SK-N-MC (cell line): ENCODE measurements around the gene NT5C3B.
A peak's percentile ranks its signal among the peaks of the same experiment; 100 is the strongest.

ENCODE experiments used
- DNase-seq: peaks from one replicate; pipeline ENCODE4 v3.0.0-alpha.2; 2011; ENCODE audit warnings: low read depth, low spot score
- H3K27ac ChIP-seq: fragments of 200-600 bp; sonication (generic); 2 replicates; pipeline ENCODE4 v1.5.1; 2016; ENCODE audit warnings: mixed run types
- H3K36me3 ChIP-seq: fragments of 200-600 bp; sonication (generic); 2 replicates; pipeline ENCODE4 v1.6.1; 2017; ENCODE audit warnings: antibody characterized with exemption, low read length, mixed read lengths; ENCODE audit not compliant: insufficient read depth
- H3K4me3 ChIP-seq: fragments of 200-600 bp; sonication (generic); 2 replicates; pipeline ENCODE4 v1.5.1; 2016
- H3K9ac ChIP-seq: fragments of 200-600 bp; sonication (generic); 2 replicates; pipeline ENCODE4 v1.8.0; 2017; ENCODE audit warnings: mixed run types, mixed read lengths; ENCODE audit not compliant: insufficient read length
- H3K9me3 ChIP-seq: fragments of 200-600 bp; sonication (generic); 2 replicates; pipeline ENCODE4 v1.6.1; 2017; ENCODE audit warnings: low read depth, mild to moderate bottlenecking, antibody characterized with exemption, low read length, moderate library complexity, mixed read lengths
- EZH2 ChIP-seq: fragments of 200-600 bp; sonication (generic); IDR thresholded peaks from one replicate; pipeline ENCODE4 v1.6.1; 2017; ENCODE audit warnings: antibody characterized with exemption
- FOXP2 ChIP-seq: optimal IDR thresholded peaks from 2 replicates; pipeline ENCODE3; 2011; ENCODE audit warnings: mild to moderate bottlenecking, moderate library complexity; ENCODE audit not compliant: insufficient read depth; ENCODE audit errors: extremely low read length, control extremely low read depth
- POLR2AphosphoS5 ChIP-seq: IDR thresholded peaks from 2 replicates; pipeline ENCODE4 v1.6.1; 2012; ENCODE audit warnings: mild to moderate bottlenecking, low read depth, low read length, borderline replicate concordance

Gene NT5C3B

GRCh38 chr17:41803049-41804020 lies 32.7 kb downstream of the NT5C3B start:
- no peaks in the 10 kb centered on the region for H3K9me3 ChIP-seq
- DNase-seq = no peak
- H3K27ac ChIP-seq = no peak overlapping the region
- H3K4me3 ChIP-seq = no peak overlapping the region
- no peaks in the 10 kb centered on the region for H3K36me3 ChIP-seq
- TF ChIP-seq FOXP2 (no peak), EZH2 (no peak), POLR2AphosphoS5 (no peak)
- H3K9ac ChIP-seq = no peak overlapping the region

GRCh38 chr17:41801374-41802271 lies 34.4 kb downstream of the NT5C3B start:
- no peaks in the 10 kb centered on the region for H3K9me3 ChIP-seq
- no peak overlapping the region for H3K4me3 ChIP-seq
- H3K27ac ChIP-seq = no peak overlapping the region
- H3K36me3 ChIP-seq = no peaks in the 10 kb centered on the region
- no peak overlapping the region for H3K9ac ChIP-seq
- DNase-seq = no peak
- TF ChIP-seq POLR2AphosphoS5 (peak; percentile 39; the same call in 1 of the 2 replicates), EZH2 (no peak)

- DNase-seq = no peak
- Histone ChIP-seq H3K36me3 (no peaks in the 10 kb centered on the region), H3K27ac (no peak overlapping the region), H3K9me3 (no peaks in the 10 kb centered on the region), H3K4me3 (no peak overlapping the region), H3K9ac (no peak overlapping the region)
- TF ChIP-seq POLR2AphosphoS5 (no peak), FOXP2 (no peak), EZH2 (no peak)
Observed at GRCh38 chr17:41800601-41801373, 35.2 kb downstream of the NT5C3B start.

- Histone ChIP-seq H3K9me3 (no peaks in the 10 kb centered on the region), H3K4me3 (no peak overlapping the region), H3K9ac (no peak overlapping the region), H3K27ac (no peak overlapping the region), H3K36me3 (no peaks in the 10 kb centered on the region)
- TF ChIP-seq EZH2 = no peak
- TF ChIP-seq POLR2AphosphoS5 = no peak
- no peak for DNase-seq
Observed at GRCh38 chr17:41799366-41799765, 36.7 kb downstream of the NT5C3B start.

- no peak overlapping the region for H3K9ac ChIP-seq
- H3K4me3 ChIP-seq = no peak overlapping the region
- no peak overlapping the region for H3K27ac ChIP-seq
- DNase-seq = no peak
- H3K9me3 ChIP-seq = no peaks in the 10 kb centered on the region
- TF ChIP-seq EZH2 = no peak
- no peak for TF ChIP-seq FOXP2
- TF ChIP-seq POLR2AphosphoS5 = no peak
- H3K36me3 ChIP-seq = no peaks in the 10 kb centered on the region
Observed at GRCh38 chr17:41797377-41797776, 38.7 kb downstream of the NT5C3B start.

- Histone ChIP-seq H3K4me3 (no peak overlapping the region), H3K9me3 (no peaks in the 10 kb centered on the region), H3K9ac (no peak overlapping the region), H3K36me3 (no peaks in the 10 kb centered on the region), H3K27ac (no peak overlapping the region; the same call in 1 of the 2 replicates)
- TF ChIP-seq FOXP2 = no peak
- TF ChIP-seq EZH2 = no peak
- no peak for TF ChIP-seq POLR2AphosphoS5
- no peak for DNase-seq
Observed at GRCh38 chr17:41796121-41796895, 39.7 kb downstream of the NT5C3B start.

GRCh38 chr17:41794540-41794975 lies 41.5 kb downstream of the NT5C3B start:
- no peak for TF ChIP-seq FOXP2
- no peak for TF ChIP-seq EZH2
- no peak for TF ChIP-seq POLR2AphosphoS5
- no peak for DNase-seq
- Histone ChIP-seq H3K9ac (no peak overlapping the region), H3K9me3 (no peaks in the 10 kb centered on the region), H3K36me3 (no peaks in the 10 kb centered on the region), H3K27ac (no peak overlapping the region), H3K4me3 (no peak overlapping the region)
